Activated naive CD4-positive, alpha-beta T cell treated with anti-CD3 and anti-CD28 coated beads, Interleukin-2, amount 50 U/mL, for 72 hours (primary cell): ENCODE results near the gene TCF25. TPM values are rescaled to one million over a fixed set of nuclear protein-coding genes. Genes with fewer than 3 reads are reported as not detected.

Experiments used
- ATAC-seq, 2 donors: fragments of 150-1000 bp; cut with Tn5 transposase; 2 replicates each; pipeline ENCODE4 v1.10.0; 2021; ENCODE audit warnings: mild to moderate bottlenecking in 2 of 2, moderate library complexity in 2 of 2
- DNase-seq, 2 donors: peaks; one replicate each; pipeline ENCODE4 v3.0.0; 2021 to 2022; ENCODE audit warnings: low spot score in 2 of 2
- H3K27ac Mint-ChIP-seq, 2 donors: one replicate each; pipeline ENCODE4 v1.8.0; 2022; ENCODE audit warnings: mild to moderate bottlenecking in 2 of 2, mixed read lengths in 2 of 2
- H3K36me3 Mint-ChIP-seq, 2 donors: one replicate each; pipeline ENCODE4 v1.8.0; 2022; ENCODE audit warnings: mixed read lengths in 2 of 2
- H3K9me3 Mint-ChIP-seq, 2 donors: one replicate each; pipeline ENCODE4 v1.8.0; 2022; ENCODE audit warnings: mixed read lengths in 2 of 2
- total RNA-seq, 2 donors: library from RNA; stranded (reverse); gene quantifications; one replicate each; pipeline ENCODE4 v1.2.3, GENCODE V29; 2022

The TCF25 gene
- total RNA-seq, 2 donors from 2014 or later: 167 to 235 TPM

GRCh38 chr16:89956505-89957215 is 83.3 kb downstream of the TCF25 start:
- peaks cover 0 to 9% of the 10 kb centered on the region in 2 donors for H3K36me3 Mint-ChIP-seq
- peak overlapping the region; percentile 44 to 72 for H3K27ac Mint-ChIP-seq
- DNase-seq: no peak
- no peaks in the 10 kb centered on the region for H3K9me3 Mint-ChIP-seq
- no peak for ATAC-seq

DNA sequence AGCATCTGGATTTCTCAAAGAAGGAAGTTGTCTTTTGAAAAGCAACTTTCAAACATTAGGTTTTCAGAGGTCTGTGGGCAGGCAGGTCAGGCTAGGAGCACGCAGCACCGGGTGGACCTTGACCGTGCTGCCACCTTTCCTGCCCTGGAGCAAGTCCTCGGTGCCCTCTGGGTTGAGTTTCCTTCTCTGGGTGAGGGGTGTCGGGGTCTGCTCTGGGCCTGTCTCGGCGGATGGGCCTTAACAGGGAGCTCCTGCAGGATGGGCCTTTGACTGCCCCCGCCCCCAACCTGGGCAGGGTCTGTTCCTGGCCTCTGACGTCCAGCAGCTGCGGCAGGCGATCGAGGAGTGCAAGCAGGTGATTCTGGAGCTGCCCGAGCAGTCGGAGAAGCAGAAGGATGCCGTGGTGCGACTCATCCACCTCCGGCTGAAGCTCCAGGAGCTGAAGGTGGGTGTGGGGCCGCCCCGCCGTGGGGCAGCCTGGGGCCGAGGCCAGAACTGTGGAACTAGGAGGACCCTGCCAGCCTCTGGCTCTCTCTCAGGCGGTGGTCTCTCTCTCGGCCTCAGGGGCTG is 83.9 kb downstream of the TCF25 start:
- DNase-seq (no peak), ATAC-seq (no peak)
- H3K27ac Mint-ChIP-seq: peak overlapping the region in 1 of 2 donors; percentile 72
- H3K9me3 Mint-ChIP-seq: no peaks in the 10 kb centered on the region
- peaks cover 0 to 9% of the 10 kb centered on the region in 2 donors for H3K36me3 Mint-ChIP-seq

DNA sequence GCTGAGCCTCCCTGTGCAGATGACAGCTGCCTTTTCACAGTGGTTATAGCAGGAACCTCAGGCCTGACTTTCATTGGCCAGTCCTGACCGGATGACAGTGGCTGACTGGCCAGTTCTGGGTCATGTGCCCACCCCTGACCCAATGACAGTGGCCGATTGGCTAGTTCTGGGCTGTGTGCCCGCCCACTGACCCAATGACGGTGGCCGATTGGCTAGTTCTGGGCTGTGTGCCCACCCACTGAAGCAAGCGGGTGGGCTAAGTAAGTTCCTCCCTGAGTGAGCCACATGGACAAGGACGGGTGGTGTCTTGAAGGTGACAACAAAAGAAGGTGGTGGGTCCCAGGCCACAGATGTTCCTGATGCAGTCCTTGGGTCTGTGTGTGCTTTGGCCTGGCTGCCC is 84.7 kb downstream of the TCF25 start:
- no peak for DNase-seq
- Mint-ChIP-seq H3K27ac (peak overlapping the region in 1 of 2 donors; percentile 51), H3K9me3 (no peaks in the 10 kb centered on the region), H3K36me3 (peaks cover 0 to 9% of the 10 kb centered on the region in 2 donors)
- peak; percentile 54 to 69 for ATAC-seq

- DNase-seq: no peak
- H3K36me3 Mint-ChIP-seq: peaks cover 0 to 9% of the 10 kb centered on the region in 2 donors
- H3K27ac Mint-ChIP-seq: peak overlapping the region in 1 of 2 donors; percentile 51
- no peak for ATAC-seq
- H3K9me3 Mint-ChIP-seq: no peaks in the 10 kb centered on the region
Measured at GRCh38 chr16:89958596-89958995, 85.2 kb downstream of the TCF25 start.

DNA sequence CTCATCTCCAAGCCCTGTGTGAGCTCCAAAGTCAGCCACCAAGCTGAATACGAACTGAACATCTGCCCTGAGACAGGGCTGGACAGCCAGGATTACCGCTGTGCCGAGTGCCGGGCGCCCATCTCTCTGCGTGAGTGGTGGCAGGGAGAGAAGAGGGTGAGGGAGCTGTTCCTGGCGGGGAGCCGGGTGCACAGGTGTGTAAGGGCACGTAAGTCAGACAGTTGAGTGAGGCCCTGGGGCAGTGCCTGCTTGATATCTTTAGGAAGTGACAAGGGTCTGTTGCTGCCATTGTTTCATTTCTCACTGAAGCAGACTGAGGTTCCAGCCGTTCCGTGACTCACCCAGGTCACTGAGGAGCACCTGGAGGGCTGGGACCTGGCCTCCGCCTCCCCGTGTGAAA is 87.6 kb downstream of the TCF25 start:
- Mint-ChIP-seq H3K27ac (no peak overlapping the region), H3K9me3 (no peaks in the 10 kb centered on the region), H3K36me3 (peaks cover 0 to 9% of the 10 kb centered on the region in 2 donors)
- ATAC-seq: no peak
- DNase-seq: no peak

Other genes starting within 250 kb of the TCF25 start
- 10 to 100 TPM; 61.0 to 73.4 TPM for gene CHMP1A, start 215.9 kb upstream of the TCF25 start, total RNA-seq
- gene SPATA33, start 215.8 kb upstream of the TCF25 start, total RNA-seq: 10 to 100 TPM in 1 of 2 donors, 1 to 10 TPM in 1; 8.0 to 18.2 TPM
- 100 to 1,000 TPM in 1 of 2 donors, 10 to 100 TPM in 1; 97.3 to 151 TPM for gene CDK10, start 186.9 kb upstream of the TCF25 start, total RNA-seq
- 1 to 10 TPM; 1.3 to 7.0 TPM for gene SPATA2L, start 171.9 kb upstream of the TCF25 start, total RNA-seq
- 1 to 10 TPM; 2.2 to 2.4 TPM for gene VPS9D1, start 152.7 kb upstream of the TCF25 start, total RNA-seq
- 10 to 100 TPM; 18.1 to 28.3 TPM for gene ZNF276, start 152.1 kb upstream of the TCF25 start, total RNA-seq
- 100 to 1,000 TPM; 123 to 194 TPM for gene FANCA, start 56.9 kb upstream of the TCF25 start, total RNA-seq
- 1 to 10 TPM; 1.9 to 2.6 TPM for gene SPIRE2, start 45.1 kb upstream of the TCF25 start, total RNA-seq
- 1 to 10 TPM; 4.6 to 5.1 TPM for gene MC1R, start 45.3 kb downstream of the TCF25 start, total RNA-seq
- gene TUBB3, start 49.8 kb downstream of the TCF25 start, total RNA-seq: 10 to 100 TPM in 1 of 2 donors, not detected in 1; 10.2 TPM
- gene DEF8, start 75.2 kb downstream of the TCF25 start, total RNA-seq: 10 to 100 TPM in 1 of 2 donors, 1 to 10 TPM in 1; 5.1 to 22.8 TPM
- gene DBNDD1, start 145.9 kb downstream of the TCF25 start, total RNA-seq: 1 to 10 TPM in 1 of 2 donors, under 1 TPM in 1; 0.50 to 1.1 TPM
- not detected for gene PRDM7, start 203.7 kb downstream of the TCF25 start, total RNA-seq